Activated naive CD4-positive, alpha-beta T cell treated with anti-CD3 and anti-CD28 coated beads, Interleukin-2, amount 50 U/mL, for 24 hours (primary cell): ENCODE results near the gene ZBTB14.

Experiments
- H3K27ac Mint-ChIP-seq: one replicate; pipeline ENCODE4 v1.8.0; 2021; ENCODE audit warnings: mild to moderate bottlenecking, mixed read lengths
- H3K27me3 Mint-ChIP-seq: one replicate; pipeline ENCODE4 v1.8.0; 2021; ENCODE audit warnings: mixed read lengths
- H3K36me3 Mint-ChIP-seq: one replicate; pipeline ENCODE4 v1.8.0; 2021; ENCODE audit warnings: mixed read lengths
- H3K4me1 Mint-ChIP-seq: one replicate; pipeline ENCODE4 v1.8.0; 2021; ENCODE audit warnings: mixed read lengths
- H3K4me3 Mint-ChIP-seq: one replicate; pipeline ENCODE4 v1.8.0; 2021; ENCODE audit warnings: mild to moderate bottlenecking, mixed read lengths
- H3K9me3 Mint-ChIP-seq: one replicate; pipeline ENCODE4 v1.8.0; 2021; ENCODE audit warnings: mixed read lengths

ZBTB14 gene

GRCh38 chr18:5297597-5297996 lies 2.1 kb upstream of the ZBTB14 start:
- peak overlapping the region; percentile 45 for H3K4me3 Mint-ChIP-seq
- no peak overlapping the region for H3K27ac Mint-ChIP-seq
- no peaks in the 10 kb centered on the region for H3K9me3 Mint-ChIP-seq
- H3K36me3 Mint-ChIP-seq = peaks cover 2% of the 10 kb centered on the region
- H3K27me3 Mint-ChIP-seq = no peaks in the 10 kb centered on the region
- H3K4me1 Mint-ChIP-seq = peaks cover 33% of the 10 kb centered on the region

- Mint-ChIP-seq H3K4me1 (peaks cover 38% of the 10 kb centered on the region), H3K9me3 (no peaks in the 10 kb centered on the region), H3K27me3 (no peaks in the 10 kb centered on the region), H3K27ac (peak overlapping the region; percentile 98), H3K4me3 (peak overlapping the region; percentile 98), H3K36me3 (peaks cover 5% of the 10 kb centered on the region)
Observed at GRCh38 chr18:5296706-5297320, 1.3 kb upstream of the ZBTB14 start.

GRCh38 chr18:5295981-5296705 lies 617 bp upstream of the ZBTB14 start:
- peak overlapping the region; percentile 98 for H3K4me3 Mint-ChIP-seq
- peaks cover 11% of the 10 kb centered on the region for H3K36me3 Mint-ChIP-seq
- peaks cover 45% of the 10 kb centered on the region for H3K4me1 Mint-ChIP-seq
- H3K27me3 Mint-ChIP-seq = no peaks in the 10 kb centered on the region
- no peaks in the 10 kb centered on the region for H3K9me3 Mint-ChIP-seq
- peak overlapping the region; percentile 98 for H3K27ac Mint-ChIP-seq

- Mint-ChIP-seq H3K9me3 (no peaks in the 10 kb centered on the region), H3K27ac (peak overlapping the region; percentile 93), H3K4me3 (peak overlapping the region; percentile 88), H3K4me1 (peaks cover 52% of the 10 kb centered on the region), H3K27me3 (no peaks in the 10 kb centered on the region), H3K36me3 (peaks cover 14% of the 10 kb centered on the region)
Observed at GRCh38 chr18:5294457-5295230, 882 bp downstream of the ZBTB14 start.

- Mint-ChIP-seq H3K27me3 (no peaks in the 10 kb centered on the region), H3K4me1 (peaks cover 52% of the 10 kb centered on the region), H3K27ac (peak overlapping the region; percentile 93), H3K36me3 (peaks cover 14% of the 10 kb centered on the region), H3K4me3 (peak overlapping the region; percentile 88), H3K9me3 (no peaks in the 10 kb centered on the region)
Observed at GRCh38 chr18:5294113-5294456, 1.4 kb downstream of the ZBTB14 start.

- H3K4me1 Mint-ChIP-seq = peaks cover 53% of the 10 kb centered on the region
- peaks cover 23% of the 10 kb centered on the region for H3K36me3 Mint-ChIP-seq
- H3K9me3 Mint-ChIP-seq = no peaks in the 10 kb centered on the region
- H3K27ac Mint-ChIP-seq = peak overlapping the region; percentile 46
- peak overlapping the region; percentile 51 for H3K4me3 Mint-ChIP-seq
- H3K27me3 Mint-ChIP-seq = no peaks in the 10 kb centered on the region
Observed at GRCh38 chr18:5288517-5288935, 7.0 kb downstream of the ZBTB14 start.

GRCh38 chr18:5287854-5288253 lies 7.7 kb downstream of the ZBTB14 start:
- H3K27me3 Mint-ChIP-seq = no peaks in the 10 kb centered on the region
- H3K27ac Mint-ChIP-seq = peak overlapping the region; percentile 41
- peaks cover 49% of the 10 kb centered on the region for H3K4me1 Mint-ChIP-seq
- H3K9me3 Mint-ChIP-seq = no peaks in the 10 kb centered on the region
- peaks cover 21% of the 10 kb centered on the region for H3K36me3 Mint-ChIP-seq
- peak overlapping the region; percentile 51 for H3K4me3 Mint-ChIP-seq

GRCh38 chr18:5286525-5286924 lies 9.0 kb downstream of the ZBTB14 start:
- H3K4me3 Mint-ChIP-seq = no peak overlapping the region

GRCh38 chr18:5285326-5285725 lies 10.2 kb downstream of the ZBTB14 start:
- no peaks in the 10 kb centered on the region for H3K27me3 Mint-ChIP-seq
- peaks cover 36% of the 10 kb centered on the region for H3K4me1 Mint-ChIP-seq
- peaks cover 9% of the 10 kb centered on the region for H3K36me3 Mint-ChIP-seq
- no peaks in the 10 kb centered on the region for H3K9me3 Mint-ChIP-seq
- H3K27ac Mint-ChIP-seq = no peak overlapping the region
- no peak overlapping the region for H3K4me3 Mint-ChIP-seq

More at GRCh38 chr18:5286525-5286924, 9.0 kb downstream of the ZBTB14 start:
- peaks cover 44% of the 10 kb centered on the region for H3K4me1 Mint-ChIP-seq
- H3K27me3 Mint-ChIP-seq = no peaks in the 10 kb centered on the region
- H3K36me3 Mint-ChIP-seq = peaks cover 16% of the 10 kb centered on the region
- peak overlapping the region; percentile 6 for H3K27ac Mint-ChIP-seq
- H3K9me3 Mint-ChIP-seq = no peaks in the 10 kb centered on the region

GRCh38 chr18:5284808-5285207 lies 10.7 kb downstream of the ZBTB14 start:
- Mint-ChIP-seq H3K27ac (no peak overlapping the region), H3K4me1 (peaks cover 33% of the 10 kb centered on the region), H3K27me3 (no peaks in the 10 kb centered on the region), H3K4me3 (no peak overlapping the region), H3K36me3 (peaks cover 9% of the 10 kb centered on the region), H3K9me3 (peaks cover 4% of the 10 kb centered on the region)

GRCh38 chr18:5282770-5283169 lies 12.8 kb downstream of the ZBTB14 start:
- H3K9me3 Mint-ChIP-seq = peaks cover 12% of the 10 kb centered on the region
- H3K27ac Mint-ChIP-seq = peak overlapping the region; percentile 24

GRCh38 chr18:5276947-5277346 lies 18.6 kb downstream of the ZBTB14 start:
- Mint-ChIP-seq H3K27ac (no peak overlapping the region), H3K4me3 (no peak overlapping the region), H3K27me3 (no peaks in the 10 kb centered on the region), H3K4me1 (no peaks in the 10 kb centered on the region), H3K9me3 (peaks cover 19% of the 10 kb centered on the region), H3K36me3 (peaks cover 2% of the 10 kb centered on the region)

More at GRCh38 chr18:5282770-5283169, 12.8 kb downstream of the ZBTB14 start:
- peaks cover 4% of the 10 kb centered on the region for H3K36me3 Mint-ChIP-seq
- no peaks in the 10 kb centered on the region for H3K27me3 Mint-ChIP-seq
- H3K4me1 Mint-ChIP-seq = peaks cover 22% of the 10 kb centered on the region
- H3K4me3 Mint-ChIP-seq = no peak overlapping the region

GRCh38 chr18:5275872-5276271 lies 19.7 kb downstream of the ZBTB14 start:
- Mint-ChIP-seq H3K4me3 (no peak overlapping the region), H3K9me3 (peaks cover 24% of the 10 kb centered on the region), H3K36me3 (peaks cover 2% of the 10 kb centered on the region), H3K4me1 (no peaks in the 10 kb centered on the region), H3K27me3 (no peaks in the 10 kb centered on the region), H3K27ac (no peak overlapping the region)

- no peaks in the 10 kb centered on the region for H3K4me1 Mint-ChIP-seq
- no peak overlapping the region for H3K27ac Mint-ChIP-seq
- H3K36me3 Mint-ChIP-seq = peaks cover 15% of the 10 kb centered on the region
- H3K27me3 Mint-ChIP-seq = no peaks in the 10 kb centered on the region
- H3K4me3 Mint-ChIP-seq = no peak overlapping the region
- peaks cover 36% of the 10 kb centered on the region for H3K9me3 Mint-ChIP-seq
Observed at GRCh38 chr18:5268874-5269273, 26.7 kb downstream of the ZBTB14 start.

GRCh38 chr18:5266721-5267120 lies 28.8 kb downstream of the ZBTB14 start:
- no peaks in the 10 kb centered on the region for H3K27me3 Mint-ChIP-seq
- H3K36me3 Mint-ChIP-seq = peaks cover 20% of the 10 kb centered on the region
- no peak overlapping the region for H3K4me3 Mint-ChIP-seq
- no peaks in the 10 kb centered on the region for H3K4me1 Mint-ChIP-seq
- H3K9me3 Mint-ChIP-seq = peaks cover 41% of the 10 kb centered on the region
- no peak overlapping the region for H3K27ac Mint-ChIP-seq

GRCh38 chr18:5253910-5254309 lies 41.6 kb downstream of the ZBTB14 start:
- no peaks in the 10 kb centered on the region for H3K4me1 Mint-ChIP-seq
- H3K4me3 Mint-ChIP-seq = no peak overlapping the region
- H3K27ac Mint-ChIP-seq = no peak overlapping the region
- H3K27me3 Mint-ChIP-seq = peaks cover 1% of the 10 kb centered on the region
- H3K9me3 Mint-ChIP-seq = peaks cover 6% of the 10 kb centered on the region
- peaks cover 2% of the 10 kb centered on the region for H3K36me3 Mint-ChIP-seq
